GM23248 (cell line): ENCODE results near the gene FDXR. TPM values are rescaled to one million over a fixed set of nuclear protein-coding genes. Genes with fewer than 3 reads are reported as not detected.

Experiments
- DNase-seq: peaks from one replicate; pipeline ENCODE4 v3.0.0-alpha.2; 2015
- H2AFZ ChIP-seq: fragments of 200-600 bp; sonication (generic); 2 replicates; pipeline ENCODE4 v1.6.1; 2016; ENCODE audit warnings: antibody characterized with exemption
- H3F3A ChIP-seq: fragments of 200-600 bp; sonication (generic); 2 replicates; pipeline ENCODE4 v1.6.1; 2016; ENCODE audit warnings: mild to moderate bottlenecking, antibody characterized with exemption, mixed run types; ENCODE audit not compliant: insufficient read depth
- H3K27ac ChIP-seq: fragments of 200-600 bp; sonication (generic); 2 replicates; pipeline ENCODE4 v1.5.1; 2016; ENCODE audit warnings: mild to moderate bottlenecking
- H3K27me3 ChIP-seq: fragments of 200-600 bp; sonication (generic); replicated peaks from 2 replicates; pipeline ENCODE4 v1.6.1; 2016; ENCODE audit warnings: mild to moderate bottlenecking; ENCODE audit not compliant: insufficient read depth
- H3K36me3 ChIP-seq: fragments of 200-600 bp; sonication (generic); 2 replicates; pipeline ENCODE4 v1.6.1; 2016; ENCODE audit warnings: low read depth, mild to moderate bottlenecking
- H3K4me1 ChIP-seq: fragments of 200-600 bp; sonication (generic); 2 replicates; pipeline ENCODE4 v1.6.1; 2016; ENCODE audit warnings: mild to moderate bottlenecking; ENCODE audit not compliant: insufficient read depth
- H3K4me2 ChIP-seq: fragments of 200-600 bp; sonication (generic); one replicate; pipeline ENCODE4 v1.6.1; 2016; ENCODE audit warnings: mild to moderate bottlenecking; ENCODE audit not compliant: unreplicated experiment
- H3K4me3 ChIP-seq: fragments of 200-600 bp; sonication (generic); 2 replicates; pipeline ENCODE4 v1.5.1; 2016; ENCODE audit warnings: mild to moderate bottlenecking
- H3K79me2 ChIP-seq: fragments of 200-600 bp; sonication (generic); 2 replicates; pipeline ENCODE4 v1.6.1; 2016; ENCODE audit warnings: mild to moderate bottlenecking; ENCODE audit not compliant: insufficient read depth
- H3K9ac ChIP-seq: fragments of 200-600 bp; sonication (generic); 2 replicates; pipeline ENCODE4 v1.6.1; 2016; ENCODE audit warnings: mild to moderate bottlenecking
- H3K9me2 ChIP-seq: fragments of 200-600 bp; sonication (generic); 2 replicates; pipeline ENCODE4 v1.6.1; 2016; ENCODE audit warnings: mixed run types, mild to moderate bottlenecking, moderate library complexity; ENCODE audit not compliant: insufficient read depth
- H3K9me3 ChIP-seq: fragments of 200-600 bp; sonication (generic); one replicate; pipeline ENCODE4 v1.6.1; 2017; ENCODE audit warnings: low read depth
- H4K20me1 ChIP-seq: fragments of 200-600 bp; sonication (generic); 2 replicates; pipeline ENCODE4 v1.6.0; 2016; ENCODE audit not compliant: insufficient read depth
- EZH2 ChIP-seq: fragments of 200-600 bp; sonication (generic); IDR thresholded peaks from 2 replicates; pipeline ENCODE4 v1.6.1; 2018; ENCODE audit warnings: antibody characterized with exemption, mild to moderate bottlenecking; ENCODE audit not compliant: insufficient read depth, poor library complexity, severe bottlenecking
- EZH2phosphoT487 ChIP-seq: fragments of 200-600 bp; sonication (generic); IDR thresholded peaks from 2 replicates; pipeline ENCODE4 v1.6.1; 2018; ENCODE audit warnings: antibody characterized with exemption, moderate library complexity, mild to moderate bottlenecking, low read depth; ENCODE audit not compliant: insufficient read depth
- WGBS, 2 experiments: methylation state at CpG; one replicate each; pipeline ENCODE4 v1.1.6; 2015 to 2017; ENCODE audit warnings: low lambda C conversion rate in 2 of 2, low coverage in 1 of 2; ENCODE audit errors: missing lambda C conversion rate in 2 of 2; 5-methylcytosine and 5-hydroxymethylcytosine counted together
- in situ Hi-C: fragments of 300-500 bp; cut with MboI; formaldehyde crosslinking; loops from 2 replicates; pipeline ENCODE4 v1.15.0; 2020
- polyA plus RNA-seq: library from polyadenylated mRNA; unstranded; fragments of >200 nt; fragmentation: Nextera tagmentation; extraction: Ambion mirVana; gene quantifications from 2 replicates; pipeline ENCODE4 v1.2.1, GENCODE V29; 2016
- total RNA-seq: library from RNA; depleted of rRNA; stranded (reverse); fragments of >200 nt; shearing (Covaris generic); gene quantifications from 2 replicates; pipeline ENCODE4 v1.2.3, GENCODE V29; 2014

The FDXR gene
- total and polyA plus RNA-seq, 2 experiments from 2014 or later: 15.3 to 19.0 TPM

- no peak for DNase-seq
- H4K20me1 ChIP-seq: no peaks in the 10 kb centered on the region
- no peaks in the 10 kb centered on the region for H3K4me1 ChIP-seq
- no peak overlapping the region for H3K4me2 ChIP-seq
- in situ Hi-C loops: loop anchor here (10.0 kb wide), 1 partner anchor 120 kb away; the partner anchor contains the start of gene NHERF1
- TF ChIP-seq EZH2phosphoT487 (no peak), EZH2 (no peak)
- H3K4me3 ChIP-seq: no peak overlapping the region
- H3F3A ChIP-seq: no peaks in the 10 kb centered on the region
- no peak overlapping the region for H2AFZ ChIP-seq
- H3K27ac ChIP-seq: no peak overlapping the region
- no peaks in the 10 kb centered on the region for H3K36me3 ChIP-seq
- no peaks in the 10 kb centered on the region for H3K9me2 ChIP-seq
- H3K27me3 ChIP-seq: peaks cover 21% of the 10 kb centered on the region
- 87% methylated on average over 13 to 15 of the region's 15 CpGs for WGBS, 2 experiments
- no peak overlapping the region for H3K9ac ChIP-seq
- no peaks in the 10 kb centered on the region for H3K79me2 ChIP-seq
- no peaks in the 10 kb centered on the region for H3K9me3 ChIP-seq
Observed at GRCh38 chr17:74864297-74864865, 8.4 kb downstream of the FDXR start.

- Histone ChIP-seq H3K9me3 (no peaks in the 10 kb centered on the region), H3K4me1 (no peaks in the 10 kb centered on the region), H4K20me1 (no peaks in the 10 kb centered on the region), H3F3A (no peaks in the 10 kb centered on the region), H3K9me2 (no peaks in the 10 kb centered on the region), H3K79me2 (no peaks in the 10 kb centered on the region), H3K4me3 (no peak overlapping the region), H3K27ac (no peak overlapping the region), H3K4me2 (no peak overlapping the region), H3K27me3 (peaks cover 29% of the 10 kb centered on the region), H3K36me3 (no peaks in the 10 kb centered on the region), H2AFZ (no peak overlapping the region), H3K9ac (no peak overlapping the region)
- WGBS, 2 experiments: 89% methylated on average over 24 to 25 of the region's 25 CpGs
- no peak for DNase-seq
- in situ Hi-C loops: loop anchor here (10.0 kb wide), 1 partner anchor 119 kb away; the partner anchor contains the start of gene NHERF1
- TF ChIP-seq EZH2 (no peak), EZH2phosphoT487 (no peak)
Observed at GRCh38 chr17:74863420-74864296, 9.1 kb downstream of the FDXR start.

GRCh38 chr17:74862919-74863318 lies 9.9 kb downstream of the FDXR start:
- Histone ChIP-seq H3K9ac (no peak overlapping the region), H3K27me3 (peaks cover 32% of the 10 kb centered on the region), H3K9me3 (no peaks in the 10 kb centered on the region), H3F3A (no peaks in the 10 kb centered on the region), H3K4me3 (no peak overlapping the region), H3K27ac (no peak overlapping the region), H3K9me2 (no peaks in the 10 kb centered on the region), H4K20me1 (no peaks in the 10 kb centered on the region), H3K4me1 (no peaks in the 10 kb centered on the region), H3K4me2 (no peak overlapping the region), H3K36me3 (no peaks in the 10 kb centered on the region), H2AFZ (no peak overlapping the region), H3K79me2 (no peaks in the 10 kb centered on the region)
- 72 to 84% methylated on average over 6 of the region's 6 CpGs for WGBS, 2 experiments
- no peak for TF ChIP-seq EZH2phosphoT487
- TF ChIP-seq EZH2: no peak
- no peak for DNase-seq
- in situ Hi-C loops: loop anchor here (10.0 kb wide), 1 partner anchor 118 kb away; the partner anchor contains the start of gene NHERF1

- 44 to 48% methylated on average over 20 to 25 of the region's 25 CpGs for WGBS, 2 experiments
- in situ Hi-C loops: loop anchor here (10.0 kb wide), 1 partner anchor 118 kb away; the partner anchor contains the start of gene NHERF1
- H3K27me3 ChIP-seq: peaks cover 38% of the 10 kb centered on the region
- H3K4me3 ChIP-seq: no peak overlapping the region
- peak; percentile 56 for DNase-seq
- peak overlapping the region; percentile 56 for H3K4me2 ChIP-seq
- peak; percentile 91 for TF ChIP-seq EZH2
- no peak for TF ChIP-seq EZH2phosphoT487
- H4K20me1 ChIP-seq: no peaks in the 10 kb centered on the region
- H3K36me3 ChIP-seq: no peaks in the 10 kb centered on the region
- H3K79me2 ChIP-seq: no peaks in the 10 kb centered on the region
- no peaks in the 10 kb centered on the region for H3F3A ChIP-seq
- H2AFZ ChIP-seq: no peak overlapping the region
- no peaks in the 10 kb centered on the region for H3K9me3 ChIP-seq
- H3K27ac ChIP-seq: no peak overlapping the region
- no peaks in the 10 kb centered on the region for H3K4me1 ChIP-seq
- H3K9ac ChIP-seq: no peak overlapping the region
- H3K9me2 ChIP-seq: no peaks in the 10 kb centered on the region
Observed at GRCh38 chr17:74862108-74862901, 10.5 kb downstream of the FDXR start.
